H9 (cell line): Measurements from ENCODE around the gene NOP16. TPM values are rescaled to one million over a fixed set of nuclear protein-coding genes. Genes with fewer than 3 reads are reported as not detected.

ENCODE experiments used
- DNase-seq: peaks from one replicate; pipeline ENCODE4 v3.0.0-alpha.2; 2017
- H2AFZ ChIP-seq: one replicate; pipeline ENCODE4 v1.6.1; 2013; ENCODE audit warnings: mild to moderate bottlenecking, low read length, control low read depth, moderate library complexity
- H2AK5ac ChIP-seq: 2 replicates; pipeline ENCODE4 v1.6.1; 2013; ENCODE audit warnings: low read length, control low read depth, mixed read lengths; ENCODE audit not compliant: insufficient read length
- H2BK120ac ChIP-seq: one replicate; pipeline ENCODE4 v1.6.1; 2013; ENCODE audit warnings: low read depth, mild to moderate bottlenecking, low read length, control low read depth, inconsistent platforms; ENCODE audit not compliant: poor library complexity, severe bottlenecking
- H2BK12ac ChIP-seq: 2 replicates; pipeline ENCODE4 v1.6.1; 2013; ENCODE audit warnings: low read length, control low read depth, mixed read lengths, low read depth; ENCODE audit not compliant: insufficient read length
- H2BK15ac ChIP-seq: 2 replicates; pipeline ENCODE4 v1.6.1; 2013; ENCODE audit warnings: low read depth, low read length, control low read depth
- H2BK20ac ChIP-seq: one replicate; pipeline ENCODE4 v1.6.1; 2013; ENCODE audit warnings: low read depth, mild to moderate bottlenecking, low read length, control low read depth, inconsistent platforms; ENCODE audit not compliant: poor library complexity, severe bottlenecking
- H2BK5ac ChIP-seq: 2 replicates; pipeline ENCODE4 v1.6.1; 2013; ENCODE audit warnings: low read length, control low read depth, mixed read lengths; ENCODE audit not compliant: insufficient read length
- H3K14ac ChIP-seq: 2 replicates; pipeline ENCODE4 v1.6.1; 2013; ENCODE audit warnings: low read length, control low read depth; ENCODE audit not compliant: insufficient read depth
- H3K18ac ChIP-seq: 2 replicates; pipeline ENCODE4 v1.6.1; 2013; ENCODE audit warnings: low read depth, mild to moderate bottlenecking, mixed read lengths, low read length, control low read depth; ENCODE audit not compliant: insufficient read length
- H3K23ac ChIP-seq: 2 replicates; pipeline ENCODE4 v1.6.1; 2013; ENCODE audit warnings: low read length, control low read depth, mixed read lengths, low read depth; ENCODE audit not compliant: insufficient read length
- H3K23me2 ChIP-seq: 2 replicates; pipeline ENCODE4 v1.6.1; 2013; ENCODE audit warnings: low read depth, mild to moderate bottlenecking, mixed read lengths, low read length, control low read depth; ENCODE audit not compliant: insufficient read length, poor library complexity, severe bottlenecking
- H3K27ac ChIP-seq: 2 replicates; pipeline ENCODE4 v1.5.1; 2013; ENCODE audit warnings: low read length, control low read depth, mixed read lengths, low read depth; ENCODE audit not compliant: insufficient read length
- H3K27me3 ChIP-seq: 2 replicates; pipeline ENCODE4 v1.6.1; 2013; ENCODE audit warnings: low read length, control low read depth, inconsistent platforms; ENCODE audit not compliant: insufficient read depth
- H3K4ac ChIP-seq: 2 replicates; pipeline ENCODE4 v1.6.1; 2013; ENCODE audit warnings: low read depth, mild to moderate bottlenecking, control low read depth, inconsistent platforms, low read length, moderate library complexity
- H3K4me1 ChIP-seq: 2 replicates; pipeline ENCODE4 v1.6.1; 2013; ENCODE audit warnings: low read length, control low read depth, inconsistent platforms; ENCODE audit not compliant: insufficient read depth
- H3K4me2 ChIP-seq: 2 replicates; pipeline ENCODE4 v1.6.1; 2013; ENCODE audit warnings: low read length, control low read depth, mixed read lengths; ENCODE audit not compliant: insufficient read length, insufficient read depth
- H3K56ac ChIP-seq: 2 replicates; pipeline ENCODE4 v1.6.1; 2013; ENCODE audit warnings: low read depth, mild to moderate bottlenecking, mixed read lengths, low read length, control low read depth; ENCODE audit not compliant: insufficient read length
- H3K79me1 ChIP-seq: 2 replicates; pipeline ENCODE4 v1.6.1; 2013; ENCODE audit warnings: low read depth, mild to moderate bottlenecking, moderate library complexity, low read length, control low read depth, inconsistent platforms; ENCODE audit not compliant: insufficient read depth, poor library complexity, severe bottlenecking
- H3K79me2 ChIP-seq: 2 replicates; pipeline ENCODE4 v1.6.1; 2013; ENCODE audit warnings: low read length, control low read depth, inconsistent platforms; ENCODE audit not compliant: insufficient read depth
- H3K9ac ChIP-seq: 2 replicates; pipeline ENCODE4 v1.6.1; 2013; ENCODE audit warnings: low read length, control low read depth, mixed read lengths; ENCODE audit not compliant: insufficient read length; ENCODE audit errors: extremely low read depth
- H3K9me3 ChIP-seq: one replicate; pipeline ENCODE4 v1.6.1; 2013; ENCODE audit warnings: low read depth, low read length, inconsistent platforms; ENCODE audit not compliant: control insufficient read depth
- H3T11ph ChIP-seq: one replicate; pipeline ENCODE4 v1.6.1; 2013; ENCODE audit warnings: mild to moderate bottlenecking, low read length, control low read depth, inconsistent platforms
- H4K20me1 ChIP-seq: one replicate; pipeline ENCODE4 v1.6.1; 2013; ENCODE audit not compliant: control insufficient read depth, insufficient read length, insufficient read depth
- H4K5ac ChIP-seq: 2 replicates; pipeline ENCODE4 v1.6.1; 2013; ENCODE audit warnings: low read depth, mild to moderate bottlenecking, mixed read lengths, low read length, control low read depth; ENCODE audit not compliant: insufficient read length
- H4K8ac ChIP-seq: replicated peaks from 2 replicates; pipeline ENCODE4 v1.6.1; 2013; ENCODE audit warnings: low read length, control low read depth, mixed read lengths, low read depth; ENCODE audit not compliant: insufficient read length
- H4K91ac ChIP-seq: 2 replicates; pipeline ENCODE4 v1.6.1; 2013; ENCODE audit warnings: low read depth, mild to moderate bottlenecking, moderate library complexity, mixed read lengths, low read length, control low read depth; ENCODE audit not compliant: insufficient read length
- H3K27ac Mint-ChIP-seq, 3 experiments: 2 replicates in 2 of 3; 3 replicates in 1 of 3; pipeline ENCODE4 v1.8.0; 2020 to 2021; ENCODE audit warnings: mixed read lengths in 3 of 3, mild to moderate bottlenecking in 1 of 3, moderate library complexity in 1 of 3
- H3K27me3 Mint-ChIP-seq: 2 replicates; pipeline ENCODE4 v1.8.0; 2021; ENCODE audit warnings: low read depth, mild to moderate bottlenecking, moderate library complexity, mixed read lengths
- H3K36me3 Mint-ChIP-seq, 3 experiments: 2 replicates in 2 of 3; 3 replicates in 1 of 3; pipeline ENCODE4 v1.8.0; 2020 to 2021; ENCODE audit warnings: low read depth in 3 of 3, mixed read lengths in 3 of 3; ENCODE audit not compliant: insufficient read depth in 1 of 3
- H3K4me1 Mint-ChIP-seq, 2 experiments: 2 replicates each; pipeline ENCODE4 v1.8.0; 2020; ENCODE audit warnings: mixed read lengths in 2 of 2
- H3K4me3 Mint-ChIP-seq, 2 experiments: 2 replicates in 1 of 2; 3 replicates in 1 of 2; pipeline ENCODE4 v1.8.0; 2020 to 2021; ENCODE audit warnings: mild to moderate bottlenecking in 2 of 2, mixed read lengths in 2 of 2, moderate library complexity in 1 of 2
- H3K9me3 Mint-ChIP-seq, 2 experiments: 2 replicates in 1 of 2; 3 replicates in 1 of 2; pipeline ENCODE4 v1.8.0; 2020; ENCODE audit warnings: mild to moderate bottlenecking in 2 of 2, mixed read lengths in 2 of 2, moderate library complexity in 1 of 2
- CTCF ChIP-seq: fragments of 200-600 bp; sonication (generic); conservative IDR thresholded peaks from 3 replicates; pipeline ENCODE4 v1.8.0; 2021; ENCODE audit warnings: antibody characterized with exemption, mild to moderate bottlenecking
- WGBS: extraction: QIAGEN DNeasy Blood & Tissue Kit; methylation state at CpG from one replicate; pipeline ENCODE4 v1.1.7; 2013; ENCODE audit warnings: missing lambda C conversion rate, low lambda C conversion rate, mixed read lengths; ENCODE audit not compliant: insufficient read length; ENCODE audit errors: extremely low coverage; 5-methylcytosine and 5-hydroxymethylcytosine counted together
- total RNA-seq: library from RNA; stranded (reverse); gene quantifications from 2 replicates; pipeline ENCODE4 v1.2.1, GENCODE V29; 2021

The NOP16 gene
- total RNA-seq, 1 experiment from 2014 or later: 114 TPM

GRCh38 chr5:176383961-176384360, 4.4 kb downstream of the NOP16 start:
- no peak overlapping the region for H4K5ac ChIP-seq
- no peak overlapping the region for H3K4me3 Mint-ChIP-seq

More at GRCh38 chr5:176383961-176384360, 4.4 kb downstream of the NOP16 start:
- Histone ChIP-seq H3K14ac (no peak overlapping the region), H3K4me2 (no peak overlapping the region), H3K79me1 (no peaks in the 10 kb centered on the region), H3T11ph (no peak overlapping the region), H3K9ac (no peak overlapping the region), H2BK15ac (no peak overlapping the region), H3K79me2 (peaks cover 8% of the 10 kb centered on the region; the same call in 1 of the 2 replicates), H4K8ac (no peak overlapping the region), H3K4ac (no peak overlapping the region), H4K91ac (no peak overlapping the region), H3K27ac (no peak overlapping the region), H3K27me3 (no peaks in the 10 kb centered on the region), H2AK5ac (no peak overlapping the region), H3K9me3 (no peaks in the 10 kb centered on the region), H3K4me1 (no peaks in the 10 kb centered on the region), H2AFZ (no peak overlapping the region), H3K23ac (no peak overlapping the region), H3K18ac (no peak overlapping the region), H2BK20ac (no peak overlapping the region), H2BK120ac (no peak overlapping the region), H4K20me1 (no peaks in the 10 kb centered on the region), H3K23me2 (peaks cover 3% of the 10 kb centered on the region), H2BK5ac (no peak overlapping the region), H3K56ac (no peak overlapping the region), H2BK12ac (no peak overlapping the region)
- Mint-ChIP-seq H3K36me3 (peaks cover 35 to 81% (median 43%) of the 10 kb centered on the region in 3 experiments), H3K27me3 (no peaks in the 10 kb centered on the region), H3K4me1 (peaks cover 9 to 10% of the 10 kb centered on the region in 2 experiments), H3K27ac (no peak overlapping the region), H3K9me3 (peaks cover 0 to 3% of the 10 kb centered on the region in 2 experiments; a peak in 1 of 5 replicates)
- TF ChIP-seq CTCF: no peak
- no CpG with 5 or more reads among the region's 9 CpGs for WGBS
- no peak for DNase-seq
